EL (cell line): ENCODE results near the gene PLCE1.

Experiments used
- DNase-seq: peaks from one replicate; pipeline ENCODE4 v3.0.0-alpha.2; 2016

PLCE1 gene

GRCh38 chr10:94025806-94026205, 32.1 kb downstream of the PLCE1 start:
- DNase-seq = no peak

- DNase-seq = peak; percentile 21
Measured at GRCh38 chr10:94027197-94027596, 33.5 kb downstream of the PLCE1 start.

GRCh38 chr10:94029955-94030354, 36.2 kb downstream of the PLCE1 start:
- no peak for DNase-seq

GRCh38 chr10:94035982-94036765, 42.4 kb downstream of the PLCE1 start:
- DNase-seq = no peak

GRCh38 chr10:94036766-94037033, 43.0 kb downstream of the PLCE1 start:
- no peak for DNase-seq

GRCh38 chr10:94037286-94037685, 43.6 kb downstream of the PLCE1 start:
- no peak for DNase-seq

- DNase-seq = peak; percentile 73
Measured at GRCh38 chr10:94038024-94038423, 44.3 kb downstream of the PLCE1 start.

- DNase-seq = no peak
Measured at GRCh38 chr10:94041206-94041605, 47.5 kb downstream of the PLCE1 start.

GRCh38 chr10:94042001-94042833, 48.5 kb downstream of the PLCE1 start:
- DNase-seq = peak; percentile 80

- DNase-seq = no peak
Measured at GRCh38 chr10:94042834-94043175, 49.1 kb downstream of the PLCE1 start.
